GM19455 (cell line): ENCODE results near the gene CHST3.
"Not testable (repeated sequence)": the region's sequence is repeated elsewhere in the genome, so short reads cannot be mapped to it uniquely, and the experiment has no call there.

Source experiments
- ATAC-seq: cut with Tn5 transposase; IDR thresholded peaks from one replicate; pipeline ENCODE4 v1.9.1; 2021; ENCODE audit not compliant: unreplicated experiment

Gene CHST3

GRCh38 chr10:71948496-71949067 is 15.6 kb upstream of the CHST3 start:
- no peak for ATAC-seq

- no peak for ATAC-seq
Measured at GRCh38 chr10:71950683-71951082, 13.5 kb upstream of the CHST3 start.

GRCh38 chr10:71952745-71953144 is 11.4 kb upstream of the CHST3 start:
- no peak for ATAC-seq

- no peak for ATAC-seq
Measured at GRCh38 chr10:71957546-71958275, 6.5 kb upstream of the CHST3 start.

GRCh38 chr10:71959526-71959925 is 4.7 kb upstream of the CHST3 start:
- ATAC-seq = no peak

- no peak for ATAC-seq
Measured at GRCh38 chr10:71961831-71962230, 2.4 kb upstream of the CHST3 start.

- ATAC-seq = no peak
Measured at GRCh38 chr10:71962901-71963300, 1.3 kb upstream of the CHST3 start.

- ATAC-seq = no peak
Measured at GRCh38 chr10:71963351-71964097, 671 bp upstream of the CHST3 start.

- no peak for ATAC-seq
Measured at GRCh38 chr10:71964743-71965515, 734 bp downstream of the CHST3 start.

- ATAC-seq = no peak
Measured at GRCh38 chr10:71965623-71966022, 1.4 kb downstream of the CHST3 start.

GRCh38 chr10:71966046-71967004 is 2.1 kb downstream of the CHST3 start:
- ATAC-seq = no peak

GRCh38 chr10:71967958-71968357 is 3.8 kb downstream of the CHST3 start:
- ATAC-seq = not testable (repeated sequence)

GRCh38 chr10:71968553-71969474 is 4.6 kb downstream of the CHST3 start:
- no peak for ATAC-seq

GRCh38 chr10:71969929-71970328 is 5.7 kb downstream of the CHST3 start:
- ATAC-seq = no peak

- no peak for ATAC-seq
Measured at GRCh38 chr10:71970331-71970730, 6.1 kb downstream of the CHST3 start.

GRCh38 chr10:71970869-71971268 is 6.7 kb downstream of the CHST3 start:
- no peak for ATAC-seq

- no peak for ATAC-seq
Measured at GRCh38 chr10:71971311-71971731, 7.1 kb downstream of the CHST3 start.

GRCh38 chr10:71971769-71972555 is 7.8 kb downstream of the CHST3 start:
- no peak for ATAC-seq
